ENCODE data around the gene MYH9. TPM values are rescaled to one million over a fixed set of nuclear protein-coding genes. Genes with fewer than 3 reads are reported as not detected.

Gene MYH9
- polyA plus RNA-seq, 1 donor from 2014 or later, result 7.1 TPM

- Histone ChIP-seq H4K20me1 (ENCODE audit: insufficient read depth) (no peaks in the 10 kb centered on the region), H3K4me2 (ENCODE audit: low read length) (no peak overlapping the region), H3K36me3 (ENCODE audit: insufficient read depth, low read length) (no peaks in the 10 kb centered on the region), H3K9me2 (ENCODE audit: insufficient read depth, low read length) (no peaks in the 10 kb centered on the region), H3K27ac (ENCODE audit: low read length) (no peak overlapping the region), H2AFZ (ENCODE audit: low read depth, low read length) (no peak overlapping the region), H3K9me3 (ENCODE audit: low read length) (no peaks in the 10 kb centered on the region), H3K27me3 (ENCODE audit: insufficient read depth, low read depth, low read length) (no peaks in the 10 kb centered on the region), H3K4me3 (ENCODE audit: low read length) (no peak overlapping the region), H3K9ac (ENCODE audit: low read length) (no peak overlapping the region), H3K79me2 (replicated peaks; ENCODE audit: insufficient read depth, low read length) (peaks cover 37% of the 10 kb centered on the region), H3F3A (ENCODE audit: insufficient read depth, low read length, poor library complexity, severe bottlenecking) (no peaks in the 10 kb centered on the region)
- TF ChIP-seq POLR2AphosphoS5 (IDR thresholded peaks at IDR 0.05) (no peak), SMC3 (conservative IDR thresholded peaks at IDR 0.05; ENCODE audit: poor library complexity) (no peak), TAF1 (IDR thresholded peaks at IDR 0.05; ENCODE audit: low read depth) (no peak), RAD21 (conservative IDR thresholded peaks at IDR 0.05) (no peak), REST (IDR thresholded peaks at IDR 0.05; ENCODE audit: borderline replicate concordance) (no peak), EP300 (conservative IDR thresholded peaks at IDR 0.05; ENCODE audit: poor library complexity, severe bottlenecking) (no peak), MXI1 (conservative IDR thresholded peaks at IDR 0.05; ENCODE audit: poor library complexity, severe bottlenecking) (no peak), CTCF (IDR thresholded peaks at IDR 0.05; ENCODE audit: poor library complexity, severe bottlenecking) (no peak), EZH2 (IDR thresholded peaks at IDR 0.05; ENCODE audit: borderline replicate concordance, insufficient read depth, low read length, poor library complexity, severe bottlenecking) (no peak)
Observed at GRCh38 chr22:36359470-36359996, 28.2 kb downstream of the MYH9 start.

- TF ChIP-seq REST (IDR thresholded peaks at IDR 0.05; ENCODE audit: borderline replicate concordance) (no peak), TAF1 (IDR thresholded peaks at IDR 0.05; ENCODE audit: low read depth) (no peak), EP300 (conservative IDR thresholded peaks at IDR 0.05; ENCODE audit: poor library complexity, severe bottlenecking) (no peak), POLR2AphosphoS5 (IDR thresholded peaks at IDR 0.05) (no peak), MXI1 (conservative IDR thresholded peaks at IDR 0.05; ENCODE audit: poor library complexity, severe bottlenecking) (no peak), SMC3 (conservative IDR thresholded peaks at IDR 0.05; ENCODE audit: poor library complexity) (no peak), EZH2 (IDR thresholded peaks at IDR 0.05; ENCODE audit: borderline replicate concordance, insufficient read depth, low read length, poor library complexity, severe bottlenecking) (no peak), RAD21 (conservative IDR thresholded peaks at IDR 0.05) (no peak), CTCF (IDR thresholded peaks at IDR 0.05; ENCODE audit: poor library complexity, severe bottlenecking) (no peak)
- no peaks in the 10 kb centered on the region for H3K27me3 ChIP-seq (ENCODE audit: insufficient read depth, low read depth, low read length)
- H3K9me2 ChIP-seq (ENCODE audit: insufficient read depth, low read length), result no peaks in the 10 kb centered on the region
- H3F3A ChIP-seq (ENCODE audit: insufficient read depth, low read length, poor library complexity, severe bottlenecking), result no peaks in the 10 kb centered on the region
- no peak overlapping the region for H3K9ac ChIP-seq (ENCODE audit: low read length)
- peaks cover 33% of the 10 kb centered on the region for H3K79me2 ChIP-seq (replicated peaks; ENCODE audit: insufficient read depth, low read length)
- no peak overlapping the region for H3K4me3 ChIP-seq (ENCODE audit: low read length)
- H3K4me2 ChIP-seq (ENCODE audit: low read length), result no peak overlapping the region
- no peaks in the 10 kb centered on the region for H3K9me3 ChIP-seq (ENCODE audit: low read length)
- H4K20me1 ChIP-seq (ENCODE audit: insufficient read depth), result no peaks in the 10 kb centered on the region
- H2AFZ ChIP-seq (ENCODE audit: low read depth, low read length), result no peak overlapping the region
- H3K36me3 ChIP-seq (ENCODE audit: insufficient read depth, low read length), result no peaks in the 10 kb centered on the region
- no peak overlapping the region for H3K27ac ChIP-seq (ENCODE audit: low read length)
Observed at GRCh38 chr22:36358533-36359469, 29.0 kb downstream of the MYH9 start.
